Glomerular endothelial cell (primary cell): ENCODE results near the gene SGK1. TPM values are rescaled to one million over a fixed set of nuclear protein-coding genes. Genes with fewer than 3 reads are reported as not detected.
"Not testable (repeated sequence)": the region's sequence is repeated elsewhere in the genome, so short reads cannot be mapped to it uniquely, and the experiment has no call there.

ENCODE experiments used
- DNase-seq: peaks from one replicate; pipeline ENCODE4 v3.0.0-alpha.2; 2011; ENCODE audit warnings: low read depth, low spot score; ENCODE audit errors: extremely low read depth
- total RNA-seq: library from RNA; depleted of rRNA; stranded (reverse); fragments of >200 nt; gene quantifications from 2 replicates; pipeline ENCODE4 v1.2.3, GENCODE V29; 2015

The SGK1 gene
- total RNA-seq, 1 donor from 2014 or later, result 90.3 TPM

DNA sequence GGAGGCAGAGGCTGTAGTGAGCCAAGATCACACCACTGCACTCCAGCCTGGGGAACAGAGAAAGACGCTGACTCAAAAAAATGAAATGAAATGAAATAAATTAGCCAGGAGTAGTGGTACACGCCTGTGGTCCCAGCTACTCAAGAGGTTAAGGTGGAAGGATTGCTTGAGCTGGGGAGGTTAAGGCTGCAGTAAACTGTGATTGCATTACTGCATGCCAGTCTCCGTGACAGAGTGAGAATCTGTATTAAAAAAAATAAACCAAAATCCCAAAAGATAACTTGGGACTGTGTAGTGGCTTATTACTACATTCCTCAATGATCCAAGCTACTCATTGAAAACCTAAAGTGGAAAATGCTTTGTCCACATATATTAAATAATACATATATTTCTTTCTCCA, 87.0 kb downstream of the SGK1 start:
- DNase-seq, result no peak

DNA sequence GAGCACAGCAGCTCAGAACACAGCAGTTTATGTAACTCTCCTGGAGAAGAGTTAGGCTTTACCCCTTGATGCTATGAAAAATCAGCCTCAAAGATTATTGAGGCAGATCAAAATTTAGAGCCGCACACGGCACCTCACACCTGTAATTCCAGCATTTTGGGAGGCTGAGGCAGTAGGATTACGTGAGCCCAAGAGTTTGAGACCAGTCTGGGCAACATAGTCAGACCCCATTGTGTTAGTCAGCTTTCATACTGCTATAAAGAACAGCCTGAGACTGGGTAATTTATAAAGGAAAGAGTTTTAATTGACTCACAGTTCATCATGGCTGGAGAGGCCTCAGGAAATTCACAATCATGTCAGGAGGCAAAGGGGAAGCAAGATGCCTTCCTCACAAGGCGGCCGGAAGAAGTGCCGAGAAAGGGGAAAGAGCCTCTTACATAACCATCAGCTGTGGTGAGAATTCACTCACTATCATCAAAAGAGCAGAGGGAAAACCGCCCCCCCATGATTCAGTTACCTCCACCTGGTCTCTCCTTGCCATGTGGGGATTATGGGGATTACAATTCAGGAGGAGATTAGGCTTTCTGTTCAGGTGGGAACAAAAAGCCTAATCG, 87.7 kb downstream of the SGK1 start:
- no peak for DNase-seq

DNA sequence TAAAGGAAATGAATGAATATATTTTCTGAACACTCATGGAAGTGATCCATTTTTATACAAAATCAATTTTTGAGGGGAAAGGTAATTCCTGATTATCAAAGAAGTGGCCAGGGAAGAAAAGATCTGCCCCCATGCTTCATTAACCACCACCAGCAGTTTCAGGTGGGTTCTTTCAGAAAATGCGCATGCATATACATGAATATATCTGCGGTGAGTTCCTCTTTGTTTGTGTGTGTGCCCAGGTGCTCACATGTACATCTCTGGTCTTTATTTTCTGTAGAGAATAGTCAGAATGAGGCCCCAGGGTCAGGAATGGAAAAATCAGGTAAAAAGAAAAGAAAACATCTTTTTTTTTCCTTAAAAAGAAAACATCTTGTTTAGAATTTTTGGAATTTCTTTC, 88.4 kb downstream of the SGK1 start:
- DNase-seq, result no peak

DNA sequence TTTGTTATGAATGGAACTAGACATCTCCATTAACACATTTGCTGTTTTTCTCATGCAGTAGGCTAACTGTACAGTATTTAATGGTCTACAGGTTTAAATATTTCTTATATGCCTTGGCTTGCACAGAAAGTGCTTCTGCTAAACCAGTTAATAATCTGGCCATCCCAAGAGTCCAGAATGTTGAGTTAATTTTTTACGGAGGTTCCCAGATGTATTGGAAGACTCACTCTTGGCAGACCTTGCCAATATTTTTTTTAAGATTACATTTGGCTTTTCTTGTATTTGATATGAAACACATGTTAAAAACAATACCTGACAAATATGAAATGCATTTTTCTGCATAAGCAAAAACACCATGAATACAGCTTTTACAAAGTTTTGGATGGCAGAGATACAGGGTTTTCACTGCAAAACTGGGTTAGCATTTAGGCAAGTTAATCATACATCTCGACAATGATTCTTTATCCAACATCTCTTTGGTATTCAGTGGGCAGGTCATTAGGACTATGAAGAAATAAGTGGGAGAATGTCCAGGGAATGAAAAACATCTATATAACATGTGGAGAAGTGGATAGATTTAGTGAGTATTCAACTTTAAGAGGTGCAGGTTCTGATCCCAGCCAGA, 94.0 kb downstream of the SGK1 start:
- no peak for DNase-seq

DNA sequence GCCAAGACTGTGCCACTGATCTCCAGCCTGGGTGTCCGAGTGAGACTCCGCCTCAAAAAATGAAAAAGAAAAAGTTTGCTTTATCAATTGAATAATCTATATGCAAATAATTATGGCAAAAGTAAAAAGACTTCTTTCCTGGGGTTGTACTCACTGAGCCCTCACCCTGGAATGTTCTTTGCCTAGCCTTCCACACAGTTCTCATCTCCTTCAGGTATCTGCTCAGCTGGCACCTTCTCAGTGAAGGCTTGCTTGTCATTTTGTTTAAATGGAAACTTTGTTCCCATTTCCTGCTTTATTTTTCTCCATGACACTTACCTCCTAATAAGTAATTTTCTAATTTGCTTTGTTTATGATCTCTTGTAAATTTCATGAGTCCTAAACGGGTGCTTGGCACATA, 96.7 kb downstream of the SGK1 start:
- DNase-seq, result no peak

DNA sequence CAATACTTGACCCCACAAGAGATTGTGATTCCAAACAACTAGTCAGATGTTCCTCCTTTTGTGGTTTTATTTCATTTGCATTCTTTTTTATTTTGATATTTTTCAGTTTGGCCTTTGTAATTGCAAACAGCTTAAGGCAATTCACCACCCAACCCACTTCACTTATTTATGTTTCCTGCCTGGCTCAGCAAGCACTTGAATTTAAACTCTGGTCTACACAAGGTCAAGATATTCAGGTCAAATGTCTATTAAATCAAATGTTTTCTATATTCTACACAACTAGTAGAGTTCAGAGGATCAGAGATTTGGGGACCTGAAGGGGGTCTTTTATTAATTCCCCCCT, 100.1 kb downstream of the SGK1 start:
- no peak for DNase-seq

DNA sequence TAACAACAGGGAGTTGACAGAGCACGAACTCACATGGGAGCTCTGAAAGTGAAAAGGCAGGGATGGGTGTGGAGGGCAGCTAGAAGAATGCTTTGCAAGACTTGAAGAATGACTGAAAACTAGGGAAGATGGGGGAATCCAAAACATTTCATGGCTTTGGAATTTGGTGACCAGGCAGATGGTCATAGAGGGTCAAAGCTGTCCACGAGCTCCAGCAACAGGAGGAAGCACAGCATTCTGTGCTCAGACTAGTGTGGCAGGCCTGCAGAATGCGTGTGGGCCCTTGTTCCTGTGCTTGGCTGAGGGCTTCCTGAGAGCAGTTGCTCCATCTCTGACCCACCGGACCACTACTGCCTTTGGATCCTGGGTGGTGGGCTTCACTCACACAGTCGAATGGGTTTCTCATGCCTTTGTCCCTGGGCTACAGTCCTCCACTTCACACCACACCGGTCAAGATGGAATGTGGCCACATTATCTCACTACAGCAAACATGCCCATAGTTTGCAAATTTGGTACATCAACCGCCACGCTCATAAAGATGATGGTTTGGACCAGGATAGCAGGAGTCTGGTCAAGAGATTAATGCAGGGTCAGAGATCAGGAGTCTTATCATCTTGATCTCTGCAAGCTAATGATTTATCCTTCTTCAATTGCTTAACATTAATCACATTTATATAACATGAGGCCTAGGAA, 100.7 kb downstream of the SGK1 start:
- DNase-seq, result no peak

DNA sequence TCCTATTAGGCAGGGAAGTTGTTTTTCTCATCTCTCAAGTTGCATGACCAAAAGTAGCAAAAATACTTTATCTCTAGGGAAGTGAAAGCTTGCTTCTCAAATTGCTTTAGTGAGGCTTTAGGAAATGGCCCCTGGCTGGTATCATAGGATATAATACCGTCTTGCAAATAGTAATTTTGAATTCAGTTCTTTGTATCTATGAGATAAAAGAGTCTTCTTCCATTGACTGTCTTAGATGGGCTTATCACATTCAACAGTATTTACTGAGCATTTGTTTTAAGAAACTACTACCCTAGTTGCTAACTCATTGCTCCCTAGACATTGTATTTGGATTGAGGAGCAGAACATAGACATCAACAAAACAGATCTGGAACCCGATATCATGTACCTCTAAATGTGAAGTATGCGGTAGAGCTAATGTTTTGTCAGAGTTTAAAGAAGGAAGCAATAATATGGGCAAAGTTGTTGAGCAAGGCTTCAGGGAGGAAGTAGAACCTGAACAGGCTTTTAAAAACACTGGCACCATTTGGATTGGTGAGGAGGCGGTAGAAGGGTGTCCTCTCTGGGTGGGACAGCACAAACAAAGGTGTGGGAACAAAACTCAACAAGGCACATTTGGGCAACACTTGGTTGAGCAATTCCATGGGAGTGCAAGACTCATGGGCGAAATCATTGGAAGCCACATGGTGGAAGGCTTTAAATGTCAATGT, 101.5 kb downstream of the SGK1 start:
- no peak for DNase-seq

DNA sequence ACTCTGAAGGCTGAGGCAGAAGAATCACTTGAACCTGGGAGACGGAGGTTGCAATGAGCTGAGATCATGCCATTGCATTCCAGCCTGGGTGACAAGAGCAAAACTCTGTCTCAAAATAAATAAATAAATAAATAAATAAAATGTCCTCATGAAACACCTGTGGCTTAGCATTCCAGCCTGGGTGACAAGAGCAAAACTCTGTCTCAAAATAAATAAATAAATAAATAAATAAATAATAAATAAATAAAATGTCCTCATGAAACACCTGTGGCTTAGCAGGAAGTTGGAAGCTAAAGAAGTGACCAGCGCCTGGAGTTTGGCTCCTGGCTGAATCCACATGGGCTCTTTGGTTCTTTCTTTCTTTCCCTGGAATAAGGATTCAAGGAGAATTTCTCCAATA, 104.5 kb downstream of the SGK1 start:
- not testable (repeated sequence) for DNase-seq

DNA sequence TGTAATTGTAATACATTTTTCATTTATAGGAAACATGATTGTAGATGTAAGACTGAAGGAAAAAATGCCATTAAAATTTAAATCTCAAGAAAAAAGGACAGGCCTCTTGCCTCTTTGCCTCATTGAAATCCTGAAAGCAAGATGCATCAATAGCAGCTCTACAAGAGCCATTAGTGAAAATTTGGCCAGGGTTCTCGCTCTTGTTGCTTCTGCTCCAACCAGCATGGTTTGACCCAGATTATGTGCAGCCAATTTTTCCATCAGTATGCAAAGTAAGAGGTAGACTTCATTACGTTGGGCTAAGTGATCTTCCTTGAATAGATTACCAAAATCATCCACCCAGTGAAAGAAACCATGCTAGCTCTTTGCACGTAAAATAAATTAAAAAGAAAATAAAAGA, 106.6 kb downstream of the SGK1 start:
- DNase-seq, result no peak

DNA sequence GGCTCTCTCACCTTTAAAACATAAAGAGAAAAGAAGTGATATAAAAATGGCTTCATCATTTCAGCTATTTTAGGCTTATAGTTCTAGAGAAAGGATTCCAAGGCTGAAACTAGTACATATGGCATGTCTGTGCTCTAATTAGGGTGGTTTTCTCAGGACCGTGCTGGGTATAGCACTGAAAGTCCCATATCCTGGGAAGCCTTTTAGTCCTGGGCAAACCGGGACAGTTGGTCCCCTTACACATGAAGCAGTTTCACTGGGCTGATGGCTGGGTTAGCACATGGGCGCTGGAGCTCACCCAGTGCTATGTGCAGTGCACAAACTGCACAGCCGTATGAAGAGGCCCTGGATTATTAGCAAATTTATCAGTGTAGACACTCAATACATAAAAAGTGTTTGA, 110.5 kb downstream of the SGK1 start:
- no peak for DNase-seq

DNA sequence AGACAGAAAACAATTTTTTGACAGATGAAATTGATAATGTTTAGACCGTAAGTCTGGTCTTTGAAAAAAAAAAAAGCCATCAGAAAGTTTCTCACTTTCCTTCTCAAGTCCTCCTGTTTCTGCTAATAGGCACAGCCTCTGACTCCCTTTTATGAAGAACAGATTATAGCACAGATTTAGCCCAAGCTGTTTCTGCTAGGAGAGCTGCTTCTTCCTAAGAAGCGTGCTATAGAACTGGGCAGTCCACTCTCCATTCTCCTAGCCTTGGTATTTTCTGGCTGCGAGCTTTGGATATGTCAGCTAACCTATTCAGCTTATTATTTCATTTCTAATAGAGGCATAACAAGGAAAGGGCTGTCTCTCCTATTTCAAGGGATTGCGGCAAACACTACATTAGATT, 112.5 kb downstream of the SGK1 start:
- no peak for DNase-seq

DNA sequence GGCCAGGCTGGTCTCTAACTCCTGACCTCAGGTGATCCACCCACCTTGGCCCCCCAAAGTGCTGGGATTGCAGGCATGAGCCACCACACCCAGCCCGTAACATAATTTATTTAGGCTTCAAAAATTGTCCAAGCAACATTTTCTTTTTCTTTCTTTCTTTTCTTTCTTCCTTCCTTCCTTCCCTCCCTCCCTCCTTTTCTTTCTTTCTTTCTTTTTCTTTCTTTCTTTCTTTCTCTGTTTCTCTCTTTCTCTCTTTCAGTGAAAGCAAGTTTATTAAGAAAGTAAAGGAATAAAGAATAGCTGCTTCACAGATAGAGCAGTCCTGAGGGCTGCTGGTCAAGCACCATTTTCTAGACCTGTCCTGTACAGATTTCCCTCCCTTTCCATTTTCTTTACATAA, 113.2 kb downstream of the SGK1 start:
- not testable (repeated sequence) for DNase-seq

DNA sequence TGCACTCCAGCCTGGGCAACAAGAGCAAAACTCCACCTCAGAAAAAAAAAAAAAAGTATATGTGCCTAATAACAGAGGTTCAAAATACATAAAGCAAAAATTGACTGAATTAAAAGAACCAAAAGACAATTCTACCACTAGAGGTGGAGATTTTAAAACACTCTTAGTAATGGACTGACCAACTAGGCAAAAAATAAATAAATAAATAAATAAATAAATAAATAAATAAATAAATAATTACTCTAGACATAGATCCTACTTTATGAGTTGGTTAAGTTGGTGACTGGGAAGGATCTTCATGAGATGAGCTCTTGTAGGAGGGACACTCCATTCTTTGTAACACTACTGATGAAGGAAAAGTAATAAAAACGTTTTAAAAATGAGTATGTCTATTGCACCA, 113.9 kb downstream of the SGK1 start:
- DNase-seq, result no peak

DNA sequence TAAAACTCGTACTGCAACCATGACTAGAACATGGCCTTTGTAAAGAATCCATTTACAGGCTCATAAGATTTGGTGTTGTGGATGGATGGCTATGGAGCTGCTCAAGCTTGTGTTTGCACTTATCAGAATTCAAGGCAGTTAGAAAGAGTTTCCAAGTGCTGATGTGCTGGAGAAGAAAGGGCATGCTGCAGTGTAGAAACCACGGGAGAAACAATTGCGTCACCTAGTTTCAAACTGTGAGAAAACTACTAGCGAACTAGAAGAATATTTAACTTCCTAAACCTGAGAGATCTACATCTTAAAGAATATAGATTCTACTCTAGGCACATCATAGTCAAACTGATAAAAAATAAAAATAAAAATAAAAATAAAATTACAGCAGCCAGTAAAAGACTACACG, 116.2 kb downstream of the SGK1 start:
- DNase-seq, result no peak

DNA sequence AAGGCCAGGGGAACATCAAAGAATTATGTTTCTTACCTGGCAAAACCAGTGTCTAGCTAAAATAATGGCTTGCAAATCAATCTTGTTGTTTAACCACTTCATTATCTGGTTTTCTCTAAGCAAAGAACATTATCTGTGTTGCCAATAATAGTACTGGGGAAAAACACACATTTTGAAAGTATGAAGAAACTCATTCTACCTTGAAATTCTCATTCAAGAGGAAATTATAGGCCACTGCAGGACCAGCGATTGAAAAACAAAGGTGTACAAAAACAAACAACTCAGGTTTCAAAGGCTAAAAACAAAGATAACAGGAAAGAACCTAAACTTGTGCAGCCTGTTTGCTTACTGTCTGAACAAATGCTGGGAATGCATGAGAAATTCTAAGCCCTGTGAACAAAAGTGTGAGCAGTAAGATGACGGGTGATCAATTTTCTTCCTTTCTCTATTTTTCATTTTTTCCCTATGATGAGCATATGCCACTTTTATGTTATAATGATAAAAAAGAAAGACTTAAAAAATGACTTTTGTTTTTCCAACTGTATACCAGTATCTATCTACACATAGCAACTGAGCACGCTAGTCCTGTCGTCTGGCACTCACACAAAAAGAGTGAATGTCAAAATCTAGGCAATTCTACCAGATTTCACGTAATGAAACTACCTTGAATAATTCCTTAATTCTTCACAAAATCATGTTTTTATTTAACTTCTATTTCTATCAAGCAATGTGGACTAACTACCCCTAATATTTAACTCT, 117.9 kb downstream of the SGK1 start:
- no peak for DNase-seq

DNA sequence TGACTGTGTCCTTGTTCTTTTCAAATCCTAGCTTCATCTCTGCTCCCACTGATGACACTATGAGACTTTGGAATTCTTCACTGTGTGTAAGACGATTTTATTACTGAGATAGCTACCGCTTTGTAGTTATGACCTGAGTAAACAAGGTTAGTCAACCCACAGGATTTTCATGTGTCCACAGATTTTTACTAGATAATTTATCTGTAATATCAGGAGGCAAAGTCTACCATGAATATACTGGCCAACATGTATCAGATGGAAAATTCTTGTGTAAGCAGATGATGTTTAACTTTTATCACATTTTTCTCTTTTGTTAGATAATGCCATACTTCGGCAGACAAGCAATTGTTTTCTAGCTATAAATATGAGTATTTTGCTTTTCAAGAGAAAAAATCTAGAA, 119.8 kb downstream of the SGK1 start:
- no peak for DNase-seq

DNA sequence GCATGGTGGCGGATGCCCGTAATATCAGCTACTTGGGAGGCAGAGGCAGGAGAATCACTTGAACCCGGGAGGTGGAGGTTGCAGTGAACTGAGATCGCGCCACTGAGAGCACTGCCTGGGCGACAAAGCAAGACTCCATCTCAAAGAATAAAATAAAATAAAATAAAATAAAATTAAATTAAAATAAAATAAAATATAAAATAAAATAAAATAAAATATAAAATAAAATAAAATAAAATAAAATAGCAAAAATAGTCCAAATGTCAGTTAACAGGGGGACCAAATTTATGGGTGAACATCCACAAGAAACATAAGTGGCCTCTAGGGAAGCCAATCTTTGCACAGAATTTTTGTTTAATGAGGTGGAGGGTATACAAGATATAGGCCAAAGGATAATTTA, 120.2 kb downstream of the SGK1 start:
- not testable (repeated sequence) for DNase-seq

DNA sequence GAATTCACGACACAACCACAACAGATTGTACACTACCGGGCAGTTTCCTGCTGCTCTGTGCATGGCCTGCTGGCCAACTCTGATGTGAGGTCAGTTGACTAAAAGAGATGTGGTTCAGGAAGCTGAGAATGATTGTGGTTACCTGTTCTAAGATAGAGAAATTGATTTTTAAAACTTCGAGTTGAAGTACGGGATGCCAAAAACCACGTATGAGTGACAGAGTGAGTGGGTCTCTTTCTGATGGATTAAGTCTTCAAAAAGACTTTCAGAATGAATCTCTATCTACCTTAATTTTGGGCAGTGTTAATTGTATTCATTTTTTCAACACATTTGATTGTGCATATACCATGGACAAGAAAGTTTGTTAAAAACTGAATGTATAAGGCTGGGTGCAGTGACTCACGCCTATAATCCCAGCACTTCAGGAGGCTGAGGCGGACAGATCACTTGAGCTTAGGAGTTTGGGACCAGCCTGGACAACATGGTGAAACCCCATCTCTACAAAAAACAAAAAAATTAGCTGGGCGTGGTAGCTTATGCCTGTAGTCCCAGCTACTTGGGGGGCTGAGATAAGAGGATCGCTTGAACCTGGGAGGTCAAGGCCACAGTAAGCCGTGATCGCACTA, 121.2 kb downstream of the SGK1 start:
- DNase-seq, result no peak

DNA sequence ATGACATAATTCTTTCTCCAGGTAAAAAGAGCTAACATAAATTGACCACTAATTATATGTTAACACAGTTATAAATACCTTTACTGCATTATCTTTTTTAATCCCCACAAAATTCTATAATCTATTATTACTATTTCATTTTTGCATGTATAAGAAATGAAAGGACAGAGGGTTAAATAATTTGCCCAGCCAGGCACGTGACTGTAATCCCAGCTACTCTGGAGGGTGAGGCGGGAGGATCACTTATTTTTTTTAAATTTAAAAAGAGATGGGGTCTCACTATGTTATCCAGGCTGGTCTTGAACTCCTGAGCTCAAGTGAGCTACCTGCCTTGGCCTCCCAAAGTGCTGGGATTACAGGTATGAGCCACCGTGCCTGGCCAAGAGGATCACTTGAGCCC, 121.9 kb downstream of the SGK1 start:
- DNase-seq, result no peak
